Right ventricle myocardium inferior (tissue), 1 donor: ENCODE measurements around the gene INHBB. TPM values are rescaled to one million over a fixed set of nuclear protein-coding genes. Genes with fewer than 3 reads are reported as not detected.
"Not testable (repeated sequence)": the region's sequence is repeated elsewhere in the genome, so short reads cannot be mapped to it uniquely, and the experiment has no call there.

Source experiments
- ATAC-seq: fragments of 200-7000 bp; cut with Tn5 transposase; one replicate; pipeline ENCODE4 v1.9.1; 2020; ENCODE audit warnings: mild to moderate bottlenecking, moderate library complexity
- DNase-seq: peaks from one replicate; pipeline ENCODE4 v3.0.0; 2021; ENCODE audit errors: missing footprints
- intact Hi-C: fragments of 100-400 bp; cut with DNase I; formaldehyde crosslinking; loops from one replicate; pipeline ENCODE4 v1.11.0; 2022
- total RNA-seq: library from RNA; stranded (reverse); fragmentation: NEBNext Ultra II Directional; extraction: Animal tissue kit (Norgen Biotek cat#: 25700); gene quantifications from one replicate; pipeline ENCODE4 v1.2.1, GENCODE V29; 2021
- donor health status: DM: no; HTN: yes; CAD: no; lungs with severe emphysema.

INHBB gene
- total RNA-seq, 1 donor from 2014 or later: 7.1 TPM

GRCh38 chr2:120385355-120386127 is 39.6 kb downstream of the INHBB start:
- ATAC-seq (no peak), DNase-seq (peak; percentile 5)
- intact Hi-C loops: no loop called here

DNA sequence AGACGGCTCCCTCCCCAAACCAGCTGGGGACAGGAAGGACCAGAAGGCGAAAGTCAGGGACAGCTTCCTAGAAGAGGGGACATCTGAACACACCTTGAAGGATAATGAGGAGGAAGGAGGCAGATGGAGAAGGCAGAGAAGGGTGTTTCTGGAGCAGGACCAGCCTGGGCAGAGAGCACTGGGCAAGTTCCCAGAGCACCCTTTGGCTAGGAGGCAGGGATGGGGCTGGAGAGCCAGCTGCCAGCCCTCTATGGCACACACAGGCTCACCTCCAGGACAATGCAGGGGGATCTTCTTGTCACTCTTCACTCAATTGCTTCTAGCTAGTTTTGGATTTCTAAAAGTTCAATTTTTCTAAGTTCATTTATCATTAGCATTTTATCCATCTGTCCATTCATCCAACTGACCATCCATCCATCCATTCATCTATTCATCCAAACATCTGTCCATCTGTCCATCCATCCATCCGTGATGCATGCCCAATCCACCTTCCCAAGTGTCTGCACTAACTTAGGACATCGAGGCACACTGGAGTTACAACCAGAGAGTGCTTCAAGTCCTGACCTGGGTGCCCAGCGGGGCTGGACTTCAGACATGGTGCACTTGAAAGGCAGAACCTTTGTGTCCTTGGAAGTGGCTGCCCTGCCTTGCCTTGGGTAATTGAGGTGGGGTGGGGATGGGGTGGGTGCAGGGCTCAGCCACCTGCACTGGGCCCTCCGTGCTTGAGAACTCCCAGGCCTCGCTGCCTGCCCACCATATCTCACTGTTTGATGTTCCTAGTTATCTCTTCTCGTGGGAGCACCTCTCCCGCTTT is 42.5 kb downstream of the INHBB start:
- DNase-seq (peak; percentile 20), ATAC-seq (no peak)
- intact Hi-C loops: no loop called here

GRCh38 chr2:120389036-120389391 is 43.1 kb downstream of the INHBB start:
- ATAC-seq (no peak), DNase-seq (peak; percentile 14)
- intact Hi-C loops: no loop called here

DNA sequence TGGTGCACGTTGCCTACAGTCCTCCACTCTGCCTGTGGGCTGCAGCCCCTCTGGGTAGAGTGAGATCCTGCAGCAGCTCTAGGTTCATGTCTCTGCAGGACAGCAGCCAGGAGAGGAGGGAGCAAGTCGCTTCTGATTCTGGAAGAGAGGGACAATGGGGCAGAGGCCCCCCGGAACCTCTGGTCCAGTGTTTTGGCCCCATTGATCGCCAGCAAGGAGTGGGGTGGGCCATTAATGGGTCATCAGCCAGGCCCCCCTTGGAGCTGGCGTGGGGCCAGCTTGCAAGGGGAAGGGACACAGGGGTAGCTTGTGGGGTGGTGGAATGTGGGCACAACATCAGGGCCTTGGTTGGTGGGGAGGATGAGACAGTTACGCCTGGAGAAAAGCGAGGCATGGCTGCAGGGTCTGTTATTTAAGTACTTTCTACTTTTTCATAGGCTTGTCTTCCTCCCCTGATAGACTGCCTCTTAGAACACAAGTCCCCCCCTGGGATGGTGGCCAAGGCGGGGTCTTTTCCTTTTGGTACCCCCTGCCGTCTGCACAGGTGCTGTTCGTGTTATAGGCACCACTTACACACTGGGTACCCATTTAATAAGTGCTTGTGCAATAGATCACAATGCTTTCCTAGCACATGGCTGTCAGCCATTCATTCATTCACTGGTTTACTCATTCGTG is 44.6 kb downstream of the INHBB start:
- ATAC-seq: no peak
- intact Hi-C loops: no loop called here
- DNase-seq: peak; percentile 55

DNA sequence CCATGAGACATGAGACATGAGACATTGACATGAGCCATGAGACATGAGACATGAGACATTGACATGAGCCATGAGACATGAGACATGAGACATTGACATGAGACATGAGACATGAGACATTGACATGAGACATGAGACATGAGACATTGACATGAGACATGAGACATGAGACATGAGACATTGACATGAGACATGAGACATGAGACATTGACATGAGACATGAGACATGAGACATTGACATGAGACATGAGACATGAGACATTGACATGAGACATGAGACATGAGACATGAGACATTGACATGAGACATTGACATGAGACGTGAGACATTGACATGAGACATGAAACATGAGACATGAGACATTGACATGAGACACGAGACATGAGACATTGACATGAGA is 45.4 kb downstream of the INHBB start:
- intact Hi-C loops, ATAC-seq, DNase-seq: not testable (repeated sequence)

GRCh38 chr2:120391911-120392665 is 46.2 kb downstream of the INHBB start:
- DNase-seq (peak; percentile 9), ATAC-seq (no peak)
- intact Hi-C loops: no loop called here

GRCh38 chr2:120392923-120393322 is 47.0 kb downstream of the INHBB start:
- no peak for ATAC-seq
- no peak for DNase-seq
- intact Hi-C loops: no loop called here

DNA sequence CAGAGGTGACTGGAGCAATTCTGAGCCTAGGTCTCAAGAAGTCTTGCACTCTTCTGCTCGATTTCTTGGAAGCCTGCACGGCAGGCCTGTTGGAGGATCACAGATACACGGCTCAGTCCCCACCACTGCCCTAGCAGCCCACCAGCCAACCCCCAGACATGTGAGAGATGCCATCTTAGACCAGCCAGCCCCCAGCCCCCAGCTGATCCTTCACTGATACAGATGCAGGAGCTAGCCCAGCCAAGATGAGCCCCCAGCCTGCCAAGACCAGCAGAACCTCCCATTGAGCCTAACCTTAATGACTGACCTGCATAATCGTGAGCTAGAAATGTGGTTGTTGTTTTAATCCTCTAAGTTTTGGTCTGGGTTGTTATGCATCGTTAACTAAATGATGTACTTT is 47.5 kb downstream of the INHBB start:
- DNase-seq: peak; percentile 60
- no peak for ATAC-seq
- intact Hi-C loops: no loop called here

DNA sequence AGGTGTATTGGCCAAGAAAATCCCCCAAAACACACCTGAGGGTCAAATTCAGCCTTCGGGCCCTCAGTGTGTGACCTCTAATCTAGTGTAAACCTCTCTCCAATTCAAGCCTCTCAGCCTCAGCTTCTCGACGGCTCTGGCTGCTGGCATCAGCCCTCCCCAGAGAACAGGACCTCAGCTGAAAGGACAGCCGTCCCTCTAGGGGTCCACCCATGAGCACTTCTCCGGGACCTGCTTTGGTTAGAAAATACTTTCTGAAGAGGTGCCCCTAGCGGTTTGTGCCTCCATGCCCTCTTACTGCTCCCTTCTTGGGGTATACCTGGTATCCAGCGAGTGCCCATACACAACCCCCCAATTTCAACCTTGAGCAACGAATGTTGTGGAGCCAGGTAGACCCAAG is 48.8 kb downstream of the INHBB start:
- ATAC-seq (no peak), DNase-seq (no peak)
- intact Hi-C loops: no loop called here

DNA sequence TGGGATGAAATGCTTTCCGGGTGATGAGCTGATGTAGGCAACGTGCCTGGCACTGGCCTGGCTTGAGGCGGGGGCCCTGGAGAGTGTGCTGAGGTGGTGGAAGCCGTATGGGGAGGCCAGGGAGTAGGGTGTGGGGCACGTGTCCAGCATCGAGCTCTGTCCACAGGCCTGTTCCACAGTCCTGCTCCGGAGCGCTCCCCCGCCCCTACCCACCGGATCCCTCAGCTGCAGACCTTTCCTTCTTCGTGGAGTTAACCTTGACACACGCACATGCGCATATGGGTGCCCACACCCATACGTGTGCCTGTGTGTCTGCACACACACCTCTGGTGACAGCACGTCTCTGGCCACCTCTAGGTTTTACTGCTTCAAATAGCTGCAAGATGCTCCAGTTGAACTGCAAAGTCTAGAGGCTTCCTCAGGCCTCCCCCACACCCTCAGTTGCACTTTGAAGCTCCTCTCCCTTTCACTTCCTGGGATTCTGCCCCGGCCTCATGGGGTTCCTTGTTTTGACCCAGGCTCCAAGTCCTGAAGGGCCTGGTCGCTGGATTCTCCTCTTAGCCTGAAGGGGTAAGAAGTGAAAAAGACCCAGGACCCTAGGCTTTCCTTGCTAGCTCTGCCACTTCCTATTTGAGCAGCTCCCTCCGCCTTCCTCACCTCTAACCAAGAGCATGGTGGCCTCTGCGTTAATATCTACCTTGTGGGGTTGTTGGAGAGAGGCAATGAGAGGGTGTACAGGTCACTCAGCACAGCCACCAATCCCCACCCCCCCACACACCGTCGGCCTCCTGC is 49.5 kb downstream of the INHBB start:
- intact Hi-C loops: no loop called here
- DNase-seq (no peak), ATAC-seq (no peak)

- intact Hi-C loops: no loop called here
- DNase-seq: no peak
- peak; percentile 27 for ATAC-seq
These were observed 50.3 kb downstream of the INHBB start for GRCh38 chr2:120396013-120396860.

GRCh38 chr2:120396861-120397811 is 51.2 kb downstream of the INHBB start:
- no peak for DNase-seq
- intact Hi-C loops: no loop called here
- ATAC-seq: no peak

GRCh38 chr2:120398051-120398995 is 52.4 kb downstream of the INHBB start:
- DNase-seq (no peak), ATAC-seq (no peak)
- intact Hi-C loops: no loop called here

GRCh38 chr2:120398996-120399888 is 53.3 kb downstream of the INHBB start:
- no peak for DNase-seq
- no peak for ATAC-seq
- intact Hi-C loops: no loop called here
